Suprapubic skin (tissue), 4 donors: ENCODE data around the gene LARGE1.

Experiments
- EP300 ChIP-seq: sonication (generic); formaldehyde crosslinking; IDR thresholded peaks from one replicate; pipeline ENCODE4 v1.6.1; 2017; ENCODE audit warnings: antibody characterized with exemption
- POLR2A ChIP-seq, 2 donors: fragments of 450-650 bp; IDR thresholded peaks; one replicate each; pipeline ENCODE4 v1.6.1; 2017; ENCODE audit warnings: antibody characterized with exemption in 2 of 2, mild to moderate bottlenecking in 2 of 2, moderate library complexity in 2 of 2
- POLR2AphosphoS5 ChIP-seq, 3 donors: sonication (generic); formaldehyde crosslinking; IDR thresholded peaks; one replicate each; pipeline ENCODE4 v1.6.1; 2017; ENCODE audit warnings: antibody characterized with exemption in 3 of 3
- TF ChIP-seq, protein P1 (sequence below), 2 donors: fragments of 200-600 bp in 1 of 2; fragments of 450-650 bp in 1 of 2; sonication (generic) in 1 of 2; IDR thresholded peaks; one replicate each; pipeline ENCODE4 v1.5.1; 2016 to 2019; ENCODE audit warnings: antibody characterized with exemption in 2 of 2, mild to moderate bottlenecking in 1 of 2, moderate library complexity in 1 of 2

- TF ChIP-seq, protein P1, sequence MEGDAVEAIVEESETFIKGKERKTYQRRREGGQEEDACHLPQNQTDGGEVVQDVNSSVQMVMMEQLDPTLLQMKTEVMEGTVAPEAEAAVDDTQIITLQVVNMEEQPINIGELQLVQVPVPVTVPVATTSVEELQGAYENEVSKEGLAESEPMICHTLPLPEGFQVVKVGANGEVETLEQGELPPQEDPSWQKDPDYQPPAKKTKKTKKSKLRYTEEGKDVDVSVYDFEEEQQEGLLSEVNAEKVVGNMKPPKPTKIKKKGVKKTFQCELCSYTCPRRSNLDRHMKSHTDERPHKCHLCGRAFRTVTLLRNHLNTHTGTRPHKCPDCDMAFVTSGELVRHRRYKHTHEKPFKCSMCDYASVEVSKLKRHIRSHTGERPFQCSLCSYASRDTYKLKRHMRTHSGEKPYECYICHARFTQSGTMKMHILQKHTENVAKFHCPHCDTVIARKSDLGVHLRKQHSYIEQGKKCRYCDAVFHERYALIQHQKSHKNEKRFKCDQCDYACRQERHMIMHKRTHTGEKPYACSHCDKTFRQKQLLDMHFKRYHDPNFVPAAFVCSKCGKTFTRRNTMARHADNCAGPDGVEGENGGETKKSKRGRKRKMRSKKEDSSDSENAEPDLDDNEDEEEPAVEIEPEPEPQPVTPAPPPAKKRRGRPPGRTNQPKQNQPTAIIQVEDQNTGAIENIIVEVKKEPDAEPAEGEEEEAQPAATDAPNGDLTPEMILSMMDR (IDR thresholded peaks at IDR 0.05), result no peak
- TF ChIP-seq POLR2AphosphoS5 (IDR thresholded peaks at IDR 0.05) (no peak), POLR2A (IDR thresholded peaks at IDR 0.05) (no peak), EP300 (no peak)
Observed at GRCh38 chr22:33788927-33789326, 131.3 kb downstream of the LARGE1 start.
